Hepatocyte (in vitro differentiated cells): Measurements from ENCODE around the gene NOTUM.

Experiments used
- EZH2 ChIP-seq: fragments of 200-600 bp; sonication (generic); IDR thresholded peaks from 2 replicates; pipeline ENCODE4 v1.6.1; 2016; ENCODE audit warnings: antibody characterized with exemption, mild to moderate bottlenecking, borderline replicate concordance
- TF ChIP-seq, protein P1 (sequence below): fragments of 200-600 bp; sonication (generic); IDR thresholded peaks from 2 replicates; pipeline ENCODE4 v1.5.1; 2016; ENCODE audit warnings: antibody characterized with exemption, mild to moderate bottlenecking; ENCODE audit not compliant: poor library complexity

DNA sequence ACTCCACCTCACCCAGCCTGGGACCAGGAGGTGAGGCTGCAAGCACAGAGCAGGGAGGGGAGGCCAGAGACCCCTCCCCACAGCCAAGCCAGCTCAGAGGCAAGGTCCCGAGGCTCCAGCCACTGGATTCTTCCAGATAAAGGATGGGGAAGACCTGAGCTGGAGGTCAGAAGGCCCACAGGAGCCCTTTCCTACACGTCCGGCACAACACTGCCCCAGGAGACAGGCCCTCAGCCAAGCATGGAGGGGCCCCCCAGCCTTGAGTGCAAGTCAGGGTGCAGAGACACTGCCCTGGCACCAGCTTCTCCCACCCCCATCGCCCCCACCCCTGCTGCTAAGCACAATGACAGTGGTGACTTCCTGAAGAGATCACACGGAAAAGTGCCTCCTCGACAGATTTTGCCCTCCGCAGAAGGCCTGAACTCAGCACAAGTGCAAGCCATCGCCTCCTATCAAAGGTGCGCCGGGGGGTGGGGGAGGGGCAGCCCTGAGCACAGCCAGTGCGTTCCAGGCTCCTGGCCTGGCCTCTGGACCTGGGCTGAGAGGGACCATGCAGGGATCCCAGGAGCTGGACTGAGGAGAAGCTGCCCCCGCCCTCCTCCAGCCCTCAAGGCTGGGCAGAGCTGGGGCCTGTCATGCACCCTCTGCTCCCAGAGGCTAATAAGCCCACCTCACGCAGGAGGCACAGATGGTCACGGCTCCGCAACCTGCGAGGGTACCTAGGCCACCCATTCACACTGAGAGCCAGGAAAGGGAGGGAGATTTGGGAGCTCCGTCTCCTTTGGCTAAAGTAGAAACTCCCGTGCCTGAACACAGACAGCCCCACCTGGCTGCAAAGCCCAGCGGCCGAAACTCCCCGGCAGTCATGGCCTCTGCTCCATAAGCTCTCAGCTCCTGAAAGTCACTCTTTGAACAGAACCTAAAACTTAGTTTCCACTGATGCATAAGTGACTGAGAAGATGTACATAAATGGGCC lies 36.1 kb downstream of the NOTUM start:
- TF ChIP-seq, protein P1, sequence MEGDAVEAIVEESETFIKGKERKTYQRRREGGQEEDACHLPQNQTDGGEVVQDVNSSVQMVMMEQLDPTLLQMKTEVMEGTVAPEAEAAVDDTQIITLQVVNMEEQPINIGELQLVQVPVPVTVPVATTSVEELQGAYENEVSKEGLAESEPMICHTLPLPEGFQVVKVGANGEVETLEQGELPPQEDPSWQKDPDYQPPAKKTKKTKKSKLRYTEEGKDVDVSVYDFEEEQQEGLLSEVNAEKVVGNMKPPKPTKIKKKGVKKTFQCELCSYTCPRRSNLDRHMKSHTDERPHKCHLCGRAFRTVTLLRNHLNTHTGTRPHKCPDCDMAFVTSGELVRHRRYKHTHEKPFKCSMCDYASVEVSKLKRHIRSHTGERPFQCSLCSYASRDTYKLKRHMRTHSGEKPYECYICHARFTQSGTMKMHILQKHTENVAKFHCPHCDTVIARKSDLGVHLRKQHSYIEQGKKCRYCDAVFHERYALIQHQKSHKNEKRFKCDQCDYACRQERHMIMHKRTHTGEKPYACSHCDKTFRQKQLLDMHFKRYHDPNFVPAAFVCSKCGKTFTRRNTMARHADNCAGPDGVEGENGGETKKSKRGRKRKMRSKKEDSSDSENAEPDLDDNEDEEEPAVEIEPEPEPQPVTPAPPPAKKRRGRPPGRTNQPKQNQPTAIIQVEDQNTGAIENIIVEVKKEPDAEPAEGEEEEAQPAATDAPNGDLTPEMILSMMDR: no peak
- TF ChIP-seq EZH2: no peak
